ENCODE results near the gene C1orf167.

Gene C1orf167

DNA sequence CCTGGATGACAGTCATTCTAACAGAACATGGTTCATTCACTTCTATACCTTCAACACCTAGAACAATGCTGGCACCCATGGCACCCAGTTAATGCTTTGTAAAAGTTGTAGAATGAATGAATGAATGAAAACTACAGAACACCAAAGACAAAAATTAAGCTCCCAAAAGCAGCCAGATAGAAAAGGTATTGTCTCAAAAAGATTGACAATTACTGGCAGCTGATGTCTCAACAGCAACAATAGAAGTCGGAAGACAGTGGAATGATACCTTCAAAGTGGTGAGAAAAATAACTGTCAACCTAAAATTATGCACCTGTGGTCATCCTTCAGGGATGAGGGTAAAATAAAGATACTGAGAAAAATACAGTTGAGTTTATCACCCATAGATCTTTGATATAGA lies 4.9 kb upstream of the C1orf167 start:
- TF ChIP-seq, protein P1, sequence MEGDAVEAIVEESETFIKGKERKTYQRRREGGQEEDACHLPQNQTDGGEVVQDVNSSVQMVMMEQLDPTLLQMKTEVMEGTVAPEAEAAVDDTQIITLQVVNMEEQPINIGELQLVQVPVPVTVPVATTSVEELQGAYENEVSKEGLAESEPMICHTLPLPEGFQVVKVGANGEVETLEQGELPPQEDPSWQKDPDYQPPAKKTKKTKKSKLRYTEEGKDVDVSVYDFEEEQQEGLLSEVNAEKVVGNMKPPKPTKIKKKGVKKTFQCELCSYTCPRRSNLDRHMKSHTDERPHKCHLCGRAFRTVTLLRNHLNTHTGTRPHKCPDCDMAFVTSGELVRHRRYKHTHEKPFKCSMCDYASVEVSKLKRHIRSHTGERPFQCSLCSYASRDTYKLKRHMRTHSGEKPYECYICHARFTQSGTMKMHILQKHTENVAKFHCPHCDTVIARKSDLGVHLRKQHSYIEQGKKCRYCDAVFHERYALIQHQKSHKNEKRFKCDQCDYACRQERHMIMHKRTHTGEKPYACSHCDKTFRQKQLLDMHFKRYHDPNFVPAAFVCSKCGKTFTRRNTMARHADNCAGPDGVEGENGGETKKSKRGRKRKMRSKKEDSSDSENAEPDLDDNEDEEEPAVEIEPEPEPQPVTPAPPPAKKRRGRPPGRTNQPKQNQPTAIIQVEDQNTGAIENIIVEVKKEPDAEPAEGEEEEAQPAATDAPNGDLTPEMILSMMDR (IDR thresholded peaks at IDR 0.05; ENCODE audit: control insufficient read depth, insufficient read depth, low read depth, low read length, missing control alignments), result no peak
- DNase-seq (ENCODE audit: low read depth), result no peak
- H3K4me3 ChIP-seq (ENCODE audit: control insufficient read depth, low read depth, low read length), result no peak overlapping the region

DNA sequence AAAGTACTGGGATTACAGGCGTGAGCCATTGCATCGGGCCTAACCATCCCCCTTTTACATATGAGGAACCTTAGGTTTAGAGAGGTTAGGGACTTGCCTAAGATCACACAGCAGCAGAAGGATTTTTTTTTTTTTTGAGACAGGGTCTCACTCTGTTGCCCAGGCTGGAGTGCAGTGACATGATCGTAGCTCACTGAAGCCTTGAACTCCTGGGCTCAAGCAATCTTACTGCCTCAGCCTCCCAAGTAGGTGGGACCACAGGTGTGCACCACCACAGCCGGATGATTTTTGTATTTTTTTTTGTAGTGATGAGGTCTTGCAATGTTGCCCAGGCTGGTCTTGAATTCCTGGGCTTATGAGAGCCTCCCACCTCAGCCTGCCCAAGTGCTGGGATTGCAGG lies 2.2 kb upstream of the C1orf167 start:
- no peak overlapping the region for H3K4me3 ChIP-seq (ENCODE audit: control insufficient read depth, low read depth, low read length)
- no peak for DNase-seq (ENCODE audit: low read depth)
- TF ChIP-seq, protein P1 (IDR thresholded peaks at IDR 0.05; ENCODE audit: control insufficient read depth, insufficient read depth, low read depth, low read length, missing control alignments), result no peak

DNA sequence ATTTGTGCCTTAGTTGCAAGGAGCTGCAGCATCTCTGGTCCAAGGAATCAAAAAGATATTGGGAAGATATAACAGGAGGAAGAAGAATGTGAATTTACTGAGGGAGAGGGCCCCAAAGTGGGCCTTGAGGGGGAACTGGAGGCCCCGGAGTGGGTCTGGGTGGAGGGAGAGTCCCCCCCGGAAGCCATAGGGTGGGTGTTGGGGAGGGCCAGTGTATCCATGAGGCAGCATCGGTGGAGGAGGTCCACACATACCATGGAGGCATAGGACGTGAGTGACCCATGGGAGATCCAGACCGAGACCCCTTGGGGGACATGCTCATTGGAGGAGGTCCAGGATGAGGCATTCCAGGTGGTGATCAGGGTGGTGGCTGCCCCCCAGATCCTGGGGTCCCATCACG lies 708 bp upstream of the C1orf167 start:
- TF ChIP-seq, protein P1 (IDR thresholded peaks at IDR 0.05; ENCODE audit: control insufficient read depth, insufficient read depth, low read depth, low read length, missing control alignments), result no peak
- H3K4me3 ChIP-seq (ENCODE audit: control insufficient read depth, low read depth, low read length), result no peak overlapping the region
- no peak for DNase-seq (ENCODE audit: low read depth)

DNA sequence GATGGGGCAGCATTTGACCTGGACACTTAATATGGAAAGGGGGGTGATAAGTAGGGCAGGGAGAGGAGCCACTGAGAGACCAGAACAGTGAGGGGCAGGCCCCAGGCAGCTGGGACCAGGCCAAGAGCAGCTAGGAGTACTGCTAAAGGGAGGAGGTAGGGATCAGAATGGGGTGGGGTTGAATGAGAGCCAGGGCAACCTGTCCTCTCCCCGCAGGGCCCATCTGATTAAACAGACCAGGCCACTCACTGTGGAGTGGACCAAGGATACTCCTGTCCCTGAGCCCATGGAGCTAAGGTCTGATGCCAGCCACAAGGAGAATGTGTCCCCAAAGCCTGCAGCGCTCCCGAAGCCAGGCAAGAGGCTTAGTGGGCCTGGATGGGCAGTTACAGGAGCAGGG lies 2.1 kb downstream of the C1orf167 start:
- no peak for DNase-seq (ENCODE audit: low read depth)
- TF ChIP-seq, protein P1 (IDR thresholded peaks at IDR 0.05; ENCODE audit: control insufficient read depth, insufficient read depth, low read depth, low read length, missing control alignments), result no peak

DNA sequence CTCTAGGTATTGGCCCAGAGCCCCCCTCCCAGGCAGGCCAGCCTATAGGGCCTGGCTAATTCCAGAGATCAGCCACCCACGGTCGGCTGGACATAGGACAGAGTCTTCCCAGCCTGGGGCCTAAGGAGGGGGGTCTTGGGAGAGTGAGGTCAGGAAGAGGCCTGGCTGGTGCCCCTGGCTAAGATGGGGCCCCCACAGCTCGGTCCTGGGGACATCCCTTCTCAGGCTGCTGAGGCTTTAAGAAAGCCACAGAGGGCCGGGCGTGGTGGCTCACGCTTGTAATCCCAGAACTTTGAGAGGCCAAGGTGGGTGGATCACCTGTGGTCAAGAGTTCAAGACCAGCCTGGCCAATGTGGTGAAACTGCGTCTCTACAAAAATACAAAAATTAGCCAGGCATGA lies 2.5 kb downstream of the C1orf167 start:
- TF ChIP-seq, protein P1 (IDR thresholded peaks at IDR 0.05; ENCODE audit: control insufficient read depth, insufficient read depth, low read depth, low read length, missing control alignments), result no peak
- no peak overlapping the region for H3K4me3 ChIP-seq (ENCODE audit: control insufficient read depth, low read depth, low read length)
- no peak for DNase-seq (ENCODE audit: low read depth)

More for the DNA sequence above, 2.1 kb downstream of the C1orf167 start:
- no peak overlapping the region for H3K4me3 ChIP-seq (ENCODE audit: control insufficient read depth, low read depth, low read length)

DNA sequence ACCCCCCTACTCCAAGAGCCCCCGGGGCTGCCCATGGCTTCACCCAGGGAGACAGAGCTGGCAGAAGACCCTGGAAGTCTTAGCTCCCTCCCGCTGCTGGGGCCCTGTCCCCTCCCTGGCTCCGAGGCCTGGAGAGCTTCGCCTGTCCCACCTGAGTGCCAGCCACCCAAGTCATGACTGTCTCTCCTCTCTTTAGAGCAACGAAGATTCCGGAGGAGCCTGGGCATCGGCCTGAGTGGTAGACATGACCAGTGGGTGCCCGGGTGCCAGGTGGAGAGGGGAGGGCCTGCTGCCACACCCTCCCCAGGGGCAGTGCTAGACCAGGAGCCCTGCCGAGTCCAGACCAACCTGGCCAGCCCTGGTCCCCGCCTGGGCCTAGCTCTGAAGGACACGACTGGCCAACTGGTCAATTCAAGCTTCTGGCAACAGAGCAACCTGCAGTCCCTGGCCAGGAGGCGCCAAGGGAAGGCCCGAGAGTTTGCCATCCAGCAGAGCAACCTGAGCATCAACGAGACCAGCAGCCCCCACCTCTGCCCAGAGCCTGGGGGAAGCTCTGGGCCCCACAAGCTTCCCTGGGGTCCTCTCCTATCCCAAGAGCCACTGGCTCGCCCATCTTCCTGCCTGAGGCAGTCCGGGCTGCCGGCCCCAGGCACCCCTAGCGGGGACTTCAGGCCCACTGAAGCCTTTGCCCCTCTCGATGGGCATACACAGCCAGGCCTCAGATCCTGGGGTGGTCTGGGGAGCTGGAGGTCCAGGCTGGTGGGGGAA lies 3.9 kb downstream of the C1orf167 start:
- H3K4me3 ChIP-seq (ENCODE audit: control insufficient read depth, low read depth, low read length), result no peak overlapping the region
- DNase-seq (ENCODE audit: low read depth), result no peak
- TF ChIP-seq, protein P1 (IDR thresholded peaks at IDR 0.05; ENCODE audit: control insufficient read depth, insufficient read depth, low read depth, low read length, missing control alignments), result no peak
